Fibroblast of lung (primary cell): ENCODE results near the gene TBL3.

Experiments
- CTCF ChIP-seq, 2 donors: IDR thresholded peaks in 1 of 2; conservative IDR thresholded peaks in 1 of 2; 1 replicate in 1 of 2; 2 replicates in 1 of 2; pipeline ENCODE4 v1.5.1; 2011 to 2012; ENCODE audit warnings: low read length in 2 of 2, control low read depth in 1 of 2, inconsistent platforms in 1 of 2, low read depth in 1 of 2, mild to moderate bottlenecking in 1 of 2
- EZH2 ChIP-seq: IDR thresholded peaks from 2 replicates; pipeline ENCODE4 v1.5.1; 2012; ENCODE audit warnings: low read length, control low read depth, mild to moderate bottlenecking; ENCODE audit errors: missing control alignments

- TF ChIP-seq CTCF (conservative IDR thresholded peaks at IDR 0.05 in 1 of 2, IDR thresholded peaks at IDR 0.05 in 1 of 2; ENCODE audit: low read depth in 1 of 2, low read length in 2 of 2) (no peak), EZH2 (no peak)
Measured at GRCh38 chr16:1991588-1991947, 19.7 kb downstream of the TBL3 start.
